Fibroblast of lung (primary cell): ENCODE results near the gene MSI2.

Experiments
- EZH2 ChIP-seq: IDR thresholded peaks from 2 replicates; pipeline ENCODE4 v1.5.1; 2012; ENCODE audit warnings: low read length, control low read depth, mild to moderate bottlenecking; ENCODE audit errors: missing control alignments
- TF ChIP-seq, protein P1 (sequence below), 2 donors: IDR thresholded peaks in 1 of 2; conservative IDR thresholded peaks in 1 of 2; 1 replicate in 1 of 2; 2 replicates in 1 of 2; pipeline ENCODE4 v1.5.1; 2011 to 2012; ENCODE audit warnings: low read length in 2 of 2, control low read depth in 1 of 2, inconsistent platforms in 1 of 2, low read depth in 1 of 2, mild to moderate bottlenecking in 1 of 2

- TF ChIP-seq, protein P1, sequence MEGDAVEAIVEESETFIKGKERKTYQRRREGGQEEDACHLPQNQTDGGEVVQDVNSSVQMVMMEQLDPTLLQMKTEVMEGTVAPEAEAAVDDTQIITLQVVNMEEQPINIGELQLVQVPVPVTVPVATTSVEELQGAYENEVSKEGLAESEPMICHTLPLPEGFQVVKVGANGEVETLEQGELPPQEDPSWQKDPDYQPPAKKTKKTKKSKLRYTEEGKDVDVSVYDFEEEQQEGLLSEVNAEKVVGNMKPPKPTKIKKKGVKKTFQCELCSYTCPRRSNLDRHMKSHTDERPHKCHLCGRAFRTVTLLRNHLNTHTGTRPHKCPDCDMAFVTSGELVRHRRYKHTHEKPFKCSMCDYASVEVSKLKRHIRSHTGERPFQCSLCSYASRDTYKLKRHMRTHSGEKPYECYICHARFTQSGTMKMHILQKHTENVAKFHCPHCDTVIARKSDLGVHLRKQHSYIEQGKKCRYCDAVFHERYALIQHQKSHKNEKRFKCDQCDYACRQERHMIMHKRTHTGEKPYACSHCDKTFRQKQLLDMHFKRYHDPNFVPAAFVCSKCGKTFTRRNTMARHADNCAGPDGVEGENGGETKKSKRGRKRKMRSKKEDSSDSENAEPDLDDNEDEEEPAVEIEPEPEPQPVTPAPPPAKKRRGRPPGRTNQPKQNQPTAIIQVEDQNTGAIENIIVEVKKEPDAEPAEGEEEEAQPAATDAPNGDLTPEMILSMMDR (conservative IDR thresholded peaks at IDR 0.05 in 1 of 2, IDR thresholded peaks at IDR 0.05 in 1 of 2; ENCODE audit: low read depth in 1 of 2, low read length in 2 of 2) = no peak
- TF ChIP-seq EZH2 = no peak
Observed at GRCh38 chr17:57542510-57542909, 286.2 kb downstream of the MSI2 start.
